HFFc6 (cell line): ENCODE data around the gene EIF4E1B. TPM values are rescaled to one million over a fixed set of nuclear protein-coding genes. Genes with fewer than 3 reads are reported as not detected.
A peak's percentile ranks its signal among the peaks of the same experiment; 100 is the strongest.

ENCODE experiments used
- DNase-seq: peaks from one replicate; pipeline ENCODE4 v3.0.0-alpha.2; 2018
- H3K27ac Mint-ChIP-seq: 2 replicates; pipeline ENCODE4 v1.8.0; 2020; ENCODE audit warnings: mild to moderate bottlenecking, mixed read lengths
- H3K27me3 Mint-ChIP-seq: 2 replicates; pipeline ENCODE4 v1.8.0; 2021; ENCODE audit warnings: mild to moderate bottlenecking, moderate library complexity, mixed read lengths; ENCODE audit not compliant: insufficient read depth
- H3K36me3 Mint-ChIP-seq: 2 replicates; pipeline ENCODE4 v1.8.0; 2021; ENCODE audit warnings: low read depth, mixed read lengths
- H3K4me1 Mint-ChIP-seq: 2 replicates; pipeline ENCODE4 v1.8.0; 2020; ENCODE audit warnings: low read depth, mixed read lengths
- H3K4me3 Mint-ChIP-seq: 2 replicates; pipeline ENCODE4 v1.8.0; 2020; ENCODE audit warnings: mild to moderate bottlenecking, moderate library complexity, mixed read lengths
- H3K9me3 Mint-ChIP-seq: 2 replicates; pipeline ENCODE4 v1.8.0; 2020; ENCODE audit warnings: mild to moderate bottlenecking, mixed read lengths
- total RNA-seq, 6 experiments: library from RNA; stranded (reverse); fragmentation: NEBNext Ultra II Directional; extraction: Animal tissue kit (Norgen Biotek cat#: 25700); gene quantifications; 2 replicates in 1 of 6; 3 replicates in 5 of 6; pipeline ENCODE4 v1.2.3, GENCODE V29; 2021
- TF ChIP-seq, protein P1 (sequence below): fragments of 200-600 bp; sonication (generic); IDR thresholded peaks from 2 replicates; pipeline ENCODE4 v1.5.0; 2021; ENCODE audit warnings: antibody characterized with exemption, mild to moderate bottlenecking

EIF4E1B gene
- total RNA-seq, 6 experiments from 2014 or later, result not detected

- TF ChIP-seq, protein P1, sequence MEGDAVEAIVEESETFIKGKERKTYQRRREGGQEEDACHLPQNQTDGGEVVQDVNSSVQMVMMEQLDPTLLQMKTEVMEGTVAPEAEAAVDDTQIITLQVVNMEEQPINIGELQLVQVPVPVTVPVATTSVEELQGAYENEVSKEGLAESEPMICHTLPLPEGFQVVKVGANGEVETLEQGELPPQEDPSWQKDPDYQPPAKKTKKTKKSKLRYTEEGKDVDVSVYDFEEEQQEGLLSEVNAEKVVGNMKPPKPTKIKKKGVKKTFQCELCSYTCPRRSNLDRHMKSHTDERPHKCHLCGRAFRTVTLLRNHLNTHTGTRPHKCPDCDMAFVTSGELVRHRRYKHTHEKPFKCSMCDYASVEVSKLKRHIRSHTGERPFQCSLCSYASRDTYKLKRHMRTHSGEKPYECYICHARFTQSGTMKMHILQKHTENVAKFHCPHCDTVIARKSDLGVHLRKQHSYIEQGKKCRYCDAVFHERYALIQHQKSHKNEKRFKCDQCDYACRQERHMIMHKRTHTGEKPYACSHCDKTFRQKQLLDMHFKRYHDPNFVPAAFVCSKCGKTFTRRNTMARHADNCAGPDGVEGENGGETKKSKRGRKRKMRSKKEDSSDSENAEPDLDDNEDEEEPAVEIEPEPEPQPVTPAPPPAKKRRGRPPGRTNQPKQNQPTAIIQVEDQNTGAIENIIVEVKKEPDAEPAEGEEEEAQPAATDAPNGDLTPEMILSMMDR, result no peak
- H3K4me3 Mint-ChIP-seq, result no peak overlapping the region
- no peaks in the 10 kb centered on the region for H3K9me3 Mint-ChIP-seq
- H3K27ac Mint-ChIP-seq, result no peak overlapping the region
- peaks cover 61% of the 10 kb centered on the region for H3K27me3 Mint-ChIP-seq
- DNase-seq, result no peak
- H3K4me1 Mint-ChIP-seq, result peaks cover 12% of the 10 kb centered on the region
- H3K36me3 Mint-ChIP-seq, result no peaks in the 10 kb centered on the region
Measured at GRCh38 chr5:176629317-176629852, 1.1 kb upstream of the EIF4E1B start.

GRCh38 chr5:176630681-176631222 lies 277 bp downstream of the EIF4E1B start:
- TF ChIP-seq, protein P1, result no peak
- Mint-ChIP-seq H3K9me3 (no peaks in the 10 kb centered on the region; the same call in 1 of the 2 replicates), H3K4me3 (peak overlapping the region; percentile 9; the same call in 1 of the 2 replicates), H3K27me3 (peaks cover 65% of the 10 kb centered on the region), H3K4me1 (peaks cover 11% of the 10 kb centered on the region), H3K27ac (no peak overlapping the region), H3K36me3 (peaks cover 6% of the 10 kb centered on the region; the same call in 1 of the 2 replicates)
- no peak for DNase-seq

DNA sequence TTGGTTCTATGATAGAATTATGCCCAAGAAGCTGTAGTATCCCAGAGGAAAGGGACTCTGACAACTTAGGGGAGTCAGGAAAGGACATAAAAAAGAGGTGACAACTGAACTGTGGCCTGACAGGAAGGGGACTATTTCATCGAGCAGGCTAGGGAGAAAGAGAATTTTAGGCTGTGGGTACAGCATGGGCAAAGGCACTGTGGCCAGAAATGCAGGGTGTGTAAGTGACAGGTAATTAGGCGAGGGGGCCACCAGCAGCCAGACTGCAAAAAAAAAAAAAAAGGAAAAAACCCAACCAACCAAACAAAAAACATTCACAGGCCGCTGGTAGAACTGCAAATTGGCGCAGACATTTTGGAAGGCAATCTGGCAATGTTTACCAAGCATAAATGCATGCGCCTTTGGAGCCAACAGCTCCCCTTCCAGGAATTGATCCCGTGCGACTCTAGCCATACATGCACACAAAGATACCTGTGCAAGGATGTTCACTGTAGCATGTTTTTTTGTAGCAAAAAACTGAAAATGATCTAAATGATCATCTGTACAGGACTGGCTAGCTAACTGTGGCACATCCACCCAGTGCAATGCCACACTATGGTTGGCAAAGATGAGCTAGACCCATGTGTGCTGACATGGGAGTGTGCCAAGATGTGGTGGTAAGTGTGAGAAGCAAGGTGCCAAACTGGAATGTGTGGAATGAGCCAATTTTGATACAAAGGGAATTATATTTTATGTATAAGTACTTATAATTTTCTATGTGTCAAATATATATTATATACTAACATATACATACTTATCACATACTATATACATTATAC lies 1.1 kb downstream of the EIF4E1B start:
- no peak for DNase-seq
- TF ChIP-seq, protein P1, result no peak
- Mint-ChIP-seq H3K4me1 (peaks cover 6% of the 10 kb centered on the region), H3K27ac (no peak overlapping the region), H3K27me3 (peaks cover 71% of the 10 kb centered on the region), H3K36me3 (peaks cover 6% of the 10 kb centered on the region; the same call in 1 of the 2 replicates), H3K9me3 (no peaks in the 10 kb centered on the region; the same call in 1 of the 2 replicates), H3K4me3 (no peak overlapping the region)

- Mint-ChIP-seq H3K36me3 (peaks cover 6% of the 10 kb centered on the region; the same call in 1 of the 2 replicates), H3K27ac (no peak overlapping the region), H3K27me3 (peaks cover 73% of the 10 kb centered on the region), H3K9me3 (no peaks in the 10 kb centered on the region; the same call in 1 of the 2 replicates), H3K4me1 (peaks cover 6% of the 10 kb centered on the region), H3K4me3 (no peak overlapping the region)
- DNase-seq, result no peak
- TF ChIP-seq, protein P1, result no peak
Measured at GRCh38 chr5:176632745-176633144, 2.3 kb downstream of the EIF4E1B start.

DNA sequence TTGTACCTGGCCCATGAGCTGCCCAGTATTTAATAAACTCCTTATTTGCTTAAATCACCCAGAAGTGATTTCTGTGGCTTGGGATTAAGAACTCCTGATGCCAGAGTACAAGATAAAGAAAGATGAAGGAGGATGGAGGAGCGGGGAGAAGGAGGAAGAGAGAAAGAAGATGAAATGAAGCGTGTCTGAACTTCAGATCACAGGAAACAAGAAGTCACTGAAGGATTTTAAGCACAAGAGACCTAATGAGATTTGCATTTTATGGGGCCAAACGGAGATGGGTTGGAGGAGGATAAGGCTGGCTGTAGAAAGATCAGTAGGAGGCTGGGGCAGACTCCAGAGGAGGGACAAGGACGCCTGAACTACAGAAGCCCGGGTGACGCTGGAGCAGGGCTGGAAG lies 3.1 kb downstream of the EIF4E1B start:
- Mint-ChIP-seq H3K27me3 (peaks cover 73% of the 10 kb centered on the region), H3K36me3 (peaks cover 6% of the 10 kb centered on the region; the same call in 1 of the 2 replicates)

More for the DNA sequence above, 3.1 kb downstream of the EIF4E1B start:
- Mint-ChIP-seq H3K27ac (no peak overlapping the region), H3K9me3 (no peaks in the 10 kb centered on the region; the same call in 1 of the 2 replicates), H3K4me1 (peaks cover 2% of the 10 kb centered on the region), H3K4me3 (no peak overlapping the region)
- TF ChIP-seq, protein P1, result no peak
- no peak for DNase-seq
